ENCODE measurements around the gene EHHADH. TPM values are rescaled to one million over a fixed set of nuclear protein-coding genes. Genes with fewer than 3 reads are reported as not detected.

Gene EHHADH
- total RNA-seq, 1 donor from 2014 or later: 4.9 TPM

Small RNAs within 50 kb of the gene (microRNA-seq; reads per million reads assigned to microRNA genes)
- gene MIR5588 (ENCODE audit: unreplicated experiment): not detected

Other genes with a start within 250 kb of the EHHADH start
- 44.5 TPM for gene C3orf70, start 101.0 kb downstream of the EHHADH start, total RNA-seq (ENCODE audit: unreplicated experiment)
- gene MAP3K13, start 109.1 kb upstream of the EHHADH start, total RNA-seq (ENCODE audit: unreplicated experiment): 110 TPM
- gene TMEM41A, start 245.0 kb upstream of the EHHADH start, total RNA-seq (ENCODE audit: unreplicated experiment): 12.6 TPM